ENCODE results near the gene GPR141. TPM values are rescaled to one million over a fixed set of nuclear protein-coding genes. Genes with fewer than 3 reads are reported as not detected.
A peak's percentile ranks its signal among the peaks of the same experiment; 100 is the strongest.

Gene GPR141
- total and polyA plus RNA-seq, 8 donors, result 0.10 to 7.1 (median 1.3) TPM; not detected in 3

GRCh38 chr7:37663693-37664092 lies 19.9 kb upstream of the GPR141 start:
- H3K27me3 ChIP-seq, result no peaks in the 10 kb centered on the region
- H3K4me1 ChIP-seq, result no peaks in the 10 kb centered on the region
- 63 to 78% (median 75%) methylated on average over 4 of the region's 4 CpGs for WGBS, 5 donors
- DNase-seq, result no peak
- H3K4me3 ChIP-seq, result no peak overlapping the region
- peaks cover 0 to 6% (median 0%) of the 10 kb centered on the region in 4 donors for H3K9me3 ChIP-seq
- intact Hi-C loops (cut with DNase I; ENCODE audit: low total_unique reads), result no loop called here
- TF ChIP-seq EP300 (IDR thresholded peaks at IDR 0.05) (no peak), POLR2AphosphoS5 (IDR thresholded peaks at IDR 0.05) (no peak), CTCF (IDR thresholded peaks at IDR 0.05) (no peak), POLR2A (IDR thresholded peaks at IDR 0.05) (no peak)
- no peaks in the 10 kb centered on the region for H3K36me3 ChIP-seq
- peak overlapping the region in 2 of 5 donors; percentile 6 to 35 for H3K27ac ChIP-seq

- intact Hi-C loops (cut with DNase I; ENCODE audit: low total_unique reads), result no loop called here
- no peak for TF ChIP-seq CTCF (IDR thresholded peaks at IDR 0.05)
- TF ChIP-seq POLR2AphosphoS5 (IDR thresholded peaks at IDR 0.05), result no peak
- no peak for TF ChIP-seq EP300 (IDR thresholded peaks at IDR 0.05)
- DNase-seq, result no peak
Measured at GRCh38 chr7:37665352-37666022, 18.1 kb upstream of the GPR141 start.

GRCh38 chr7:37666026-37666799 lies 17.4 kb upstream of the GPR141 start:
- 53 to 74% (median 68%) methylated on average over 8 of the region's 8 CpGs for WGBS, 5 donors
- no peak overlapping the region for H3K4me3 ChIP-seq
- TF ChIP-seq EP300 (IDR thresholded peaks at IDR 0.05) (no peak), POLR2A (IDR thresholded peaks at IDR 0.05) (no peak), CTCF (IDR thresholded peaks at IDR 0.05) (no peak), POLR2AphosphoS5 (IDR thresholded peaks at IDR 0.05) (no peak)
- H3K27me3 ChIP-seq, result no peaks in the 10 kb centered on the region
- DNase-seq, result no peak
- H3K36me3 ChIP-seq, result no peaks in the 10 kb centered on the region
- no peak overlapping the region for H3K27ac ChIP-seq
- H3K4me1 ChIP-seq, result no peaks in the 10 kb centered on the region
- intact Hi-C loops (cut with DNase I; ENCODE audit: low total_unique reads), result no loop called here
- H3K9me3 ChIP-seq, result peaks cover 0 to 6% (median 0%) of the 10 kb centered on the region in 4 donors

More at GRCh38 chr7:37665352-37666022, 18.1 kb upstream of the GPR141 start:
- Histone ChIP-seq H3K4me3 (no peak overlapping the region), H3K27ac (no peak overlapping the region), H3K9me3 (peaks cover 0 to 6% (median 0%) of the 10 kb centered on the region in 4 donors), H3K4me1 (no peaks in the 10 kb centered on the region), H3K36me3 (no peaks in the 10 kb centered on the region), H3K27me3 (no peaks in the 10 kb centered on the region)
- 52 to 68% (median 67%) methylated on average over 6 of the region's 6 CpGs for WGBS, 5 donors

- no peak overlapping the region for H3K27ac ChIP-seq
- TF ChIP-seq CTCF (IDR thresholded peaks at IDR 0.05) (no peak), POLR2AphosphoS5 (IDR thresholded peaks at IDR 0.05) (no peak), POLR2A (IDR thresholded peaks at IDR 0.05) (no peak), EP300 (IDR thresholded peaks at IDR 0.05) (no peak)
- 14 to 46% (median 31%) methylated on average over 1 of the region's 1 CpG for WGBS, 5 donors
- no peaks in the 10 kb centered on the region for H3K9me3 ChIP-seq
- H3K4me3 ChIP-seq, result no peak overlapping the region
- no peaks in the 10 kb centered on the region for H3K36me3 ChIP-seq
- no peak for DNase-seq
- H3K4me1 ChIP-seq, result no peaks in the 10 kb centered on the region
- intact Hi-C loops (cut with DNase I; ENCODE audit: low total_unique reads), result no loop called here
- no peaks in the 10 kb centered on the region for H3K27me3 ChIP-seq
Measured at GRCh38 chr7:37669818-37670217, 13.7 kb upstream of the GPR141 start.
